Keratinocyte (primary cell): ENCODE data around the gene LRRC8D. TPM values are rescaled to one million over a fixed set of nuclear protein-coding genes. Genes with fewer than 3 reads are reported as not detected.

Experiments used
- DNase-seq: peaks from one replicate; pipeline ENCODE4 v3.0.0-alpha.2; 2011; ENCODE audit warnings: low read depth, missing footprints, low spot score
- FAIRE-seq: peaks from 2 replicates; lab custom pipeline; 2011; peaks lifted over from hg19 to GRCh38; lab: Jason Lieb, UNC
- H2AFZ ChIP-seq: 2 replicates; pipeline ENCODE4 v1.6.0; 2012; ENCODE audit warnings: low read length, control low read depth, inconsistent platforms; ENCODE audit not compliant: control insufficient read depth
- H3K27ac ChIP-seq: 2 replicates; pipeline ENCODE4 v1.5.1; 2011; ENCODE audit warnings: low read length; ENCODE audit not compliant: control insufficient read depth, insufficient read depth
- H3K27me3 ChIP-seq: 3 replicates; pipeline ENCODE4 v1.6.0; 2011; ENCODE audit warnings: low read length; ENCODE audit not compliant: control insufficient read depth, insufficient read depth; ENCODE audit errors: extremely low read depth
- H3K36me3 ChIP-seq, 2 experiments: 2 replicates in 1 of 2; 3 replicates in 1 of 2; pipeline ENCODE4 v1.5.1; 2011; ENCODE audit warnings: low read length in 2 of 2, mild to moderate bottlenecking in 1 of 2; ENCODE audit not compliant: control insufficient read depth in 2 of 2, insufficient read depth in 2 of 2; ENCODE audit errors: extremely low read depth in 1 of 2
- H3K4me1 ChIP-seq: 3 replicates; pipeline ENCODE4 v1.5.1; 2011; ENCODE audit warnings: low read length; ENCODE audit not compliant: control insufficient read depth, insufficient read depth; ENCODE audit errors: extremely low read depth
- H3K4me2 ChIP-seq: 3 replicates; pipeline ENCODE4 v1.6.0; 2011; ENCODE audit warnings: low read depth, low read length; ENCODE audit not compliant: control insufficient read depth, insufficient read depth; ENCODE audit errors: extremely low read depth
- H3K4me3 ChIP-seq, 3 experiments: fragments of 200-600 bp in 1 of 3; sonication (generic) in 1 of 3; 2 replicates in 2 of 3; 3 replicates in 1 of 3; pipeline ENCODE4 v1.5.1; 2011 to 2016; ENCODE audit warnings: low read length in 3 of 3, mild to moderate bottlenecking in 3 of 3, control low read depth in 2 of 3, inconsistent platforms in 1 of 3, low read depth in 1 of 3, mixed read lengths in 1 of 3, mixed run types in 1 of 3, moderate library complexity in 1 of 3; ENCODE audit not compliant: control insufficient read depth in 2 of 3, insufficient read depth in 2 of 3; ENCODE audit errors: extremely low read depth in 1 of 3
- H3K79me2 ChIP-seq: 2 replicates; pipeline ENCODE4 v1.6.0; 2012; ENCODE audit warnings: low read length; ENCODE audit not compliant: control insufficient read depth, insufficient read depth
- H3K9ac ChIP-seq: 3 replicates; pipeline ENCODE4 v1.6.0; 2011; ENCODE audit warnings: low read length; ENCODE audit not compliant: control insufficient read depth, insufficient read depth; ENCODE audit errors: extremely low read depth
- H3K9me1 ChIP-seq: 3 replicates; pipeline ENCODE4 v1.6.0; 2011; ENCODE audit warnings: low read length; ENCODE audit not compliant: control insufficient read depth, insufficient read depth; ENCODE audit errors: extremely low read depth
- H3K9me3 ChIP-seq: 2 replicates; pipeline ENCODE4 v1.5.1; 2012; ENCODE audit warnings: low read depth, low read length; ENCODE audit not compliant: control insufficient read depth
- H4K20me1 ChIP-seq: 3 replicates; pipeline ENCODE4 v1.6.0; 2011; ENCODE audit warnings: low read length; ENCODE audit not compliant: control insufficient read depth, insufficient read depth; ENCODE audit errors: extremely low read depth
- EZH2 ChIP-seq: IDR thresholded peaks from one replicate; pipeline ENCODE4 v1.6.1; 2012; ENCODE audit warnings: inconsistent platforms, mild to moderate bottlenecking, low read length, moderate library complexity
- dilution Hi-C: fragments of 300-500 bp; cut with MboI; formaldehyde crosslinking; loops from one replicate; pipeline ENCODE4 v1.7.0; 2020; ENCODE audit warnings: low sequenced_read_pairs; ENCODE audit not compliant: extremely low pct_ligation_motif_present
- polyA plus RNA-seq, 5 experiments: library from polyadenylated mRNA; depleted of rRNA in 3 of 5; stranded (reverse) in 3 of 5; stranded (forward) in 1 of 5; unstranded in 1 of 5; fragments of >200 nt; gene quantifications; 1 replicate in 1 of 5; 2 replicates in 3 of 5; 3 replicates in 1 of 5; pipeline versions ENCODE4 v1.2.1 to v1.2.3, GENCODE V29; 2011 to 2012; ENCODE audit warnings: missing spikeins in 2 of 5, low read depth in 1 of 5, low replicate concordance in 1 of 5
- TF ChIP-seq, protein P1 (sequence below), 3 experiments: IDR thresholded peaks in 1 of 3; conservative IDR thresholded peaks in 1 of 3; optimal IDR thresholded peaks in 1 of 3; 2 replicates in 2 of 3; 3 replicates in 1 of 3; pipeline versions ENCODE3 to v1.5.1; 2011; ENCODE audit warnings: low read length in 3 of 3, mild to moderate bottlenecking in 3 of 3, moderate library complexity in 2 of 3, control low read depth in 1 of 3, inconsistent platforms in 1 of 3; ENCODE audit not compliant: insufficient read depth in 2 of 3; ENCODE audit errors: extremely low read depth in 1 of 3

The LRRC8D gene
- polyA plus RNA-seq, 1 donor (not counting 4 experiments of a cell fraction or from before 2014, with no cell fraction given) = 54.7 TPM

DNA sequence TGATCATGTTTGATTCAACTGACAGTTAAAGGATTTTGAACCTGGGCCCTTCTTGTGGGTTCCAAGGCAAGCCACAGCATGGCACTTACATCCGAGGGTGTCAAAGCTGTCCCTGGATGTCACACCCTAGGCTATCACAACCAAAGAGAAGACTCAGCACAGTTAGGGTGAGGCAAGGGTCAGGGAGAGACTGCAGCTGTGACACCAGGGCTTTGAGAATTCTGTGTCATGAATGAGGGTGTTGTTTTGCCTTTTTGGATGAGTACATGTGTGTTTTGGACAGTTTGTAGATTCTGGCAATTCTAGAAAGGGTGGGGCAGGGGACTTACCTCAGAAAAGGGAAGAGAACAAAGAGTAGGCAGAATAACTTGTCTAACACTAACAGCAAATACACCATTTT lies 136.3 kb downstream of the LRRC8D start:
- Histone ChIP-seq H4K20me1 (no peaks in the 10 kb centered on the region), H3K4me2 (peak overlapping the region; percentile 52), H3K27ac (no peak overlapping the region), H3K27me3 (no peaks in the 10 kb centered on the region), H3K9me3 (no peaks in the 10 kb centered on the region), H3K4me1 (peaks cover 26% of the 10 kb centered on the region), H3K36me3 (no peaks in the 10 kb centered on the region), H2AFZ (peak overlapping the region; percentile 60), H3K4me3 (no peak overlapping the region), H3K79me2 (no peaks in the 10 kb centered on the region), H3K9ac (no peak overlapping the region), H3K9me1 (no peaks in the 10 kb centered on the region)
- TF ChIP-seq, protein P1, sequence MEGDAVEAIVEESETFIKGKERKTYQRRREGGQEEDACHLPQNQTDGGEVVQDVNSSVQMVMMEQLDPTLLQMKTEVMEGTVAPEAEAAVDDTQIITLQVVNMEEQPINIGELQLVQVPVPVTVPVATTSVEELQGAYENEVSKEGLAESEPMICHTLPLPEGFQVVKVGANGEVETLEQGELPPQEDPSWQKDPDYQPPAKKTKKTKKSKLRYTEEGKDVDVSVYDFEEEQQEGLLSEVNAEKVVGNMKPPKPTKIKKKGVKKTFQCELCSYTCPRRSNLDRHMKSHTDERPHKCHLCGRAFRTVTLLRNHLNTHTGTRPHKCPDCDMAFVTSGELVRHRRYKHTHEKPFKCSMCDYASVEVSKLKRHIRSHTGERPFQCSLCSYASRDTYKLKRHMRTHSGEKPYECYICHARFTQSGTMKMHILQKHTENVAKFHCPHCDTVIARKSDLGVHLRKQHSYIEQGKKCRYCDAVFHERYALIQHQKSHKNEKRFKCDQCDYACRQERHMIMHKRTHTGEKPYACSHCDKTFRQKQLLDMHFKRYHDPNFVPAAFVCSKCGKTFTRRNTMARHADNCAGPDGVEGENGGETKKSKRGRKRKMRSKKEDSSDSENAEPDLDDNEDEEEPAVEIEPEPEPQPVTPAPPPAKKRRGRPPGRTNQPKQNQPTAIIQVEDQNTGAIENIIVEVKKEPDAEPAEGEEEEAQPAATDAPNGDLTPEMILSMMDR (optimal IDR thresholded peaks at IDR 0.05 in 1 of 3, IDR thresholded peaks at IDR 0.05 in 1 of 3, conservative IDR thresholded peaks at IDR 0.05 in 1 of 3; ENCODE audit: extremely low read depth in 1 of 3, insufficient read depth in 2 of 3, low read length in 3 of 3) = no peak
- TF ChIP-seq EZH2 = no peak
- FAIRE-seq (no peak), DNase-seq (no peak)
- dilution Hi-C loops = no loop called here

- H3K4me1 ChIP-seq = peaks cover 13% of the 10 kb centered on the region
- FAIRE-seq (no peak), DNase-seq (no peak)
- dilution Hi-C loops = no loop called here
- H3K9me1 ChIP-seq = no peaks in the 10 kb centered on the region
- H3K27ac ChIP-seq = no peak overlapping the region
- no peak overlapping the region for H3K4me2 ChIP-seq
- H3K79me2 ChIP-seq = no peaks in the 10 kb centered on the region
- H2AFZ ChIP-seq = no peak overlapping the region
- H3K9ac ChIP-seq = no peak overlapping the region
- no peak for TF ChIP-seq EZH2
- TF ChIP-seq, protein P1 (optimal IDR thresholded peaks at IDR 0.05 in 1 of 3, IDR thresholded peaks at IDR 0.05 in 1 of 3, conservative IDR thresholded peaks at IDR 0.05 in 1 of 3; ENCODE audit: extremely low read depth in 1 of 3, insufficient read depth in 2 of 3, low read length in 3 of 3) = no peak
- H3K36me3 ChIP-seq = no peaks in the 10 kb centered on the region
- no peak overlapping the region for H3K4me3 ChIP-seq
- H4K20me1 ChIP-seq = no peaks in the 10 kb centered on the region
- H3K9me3 ChIP-seq = no peaks in the 10 kb centered on the region
- no peaks in the 10 kb centered on the region for H3K27me3 ChIP-seq
These were observed 138.2 kb downstream of the LRRC8D start for GRCh38 chr1:89958851-89959654.
